Measurements from ENCODE around the gene IL16.

IL16 gene

DNA sequence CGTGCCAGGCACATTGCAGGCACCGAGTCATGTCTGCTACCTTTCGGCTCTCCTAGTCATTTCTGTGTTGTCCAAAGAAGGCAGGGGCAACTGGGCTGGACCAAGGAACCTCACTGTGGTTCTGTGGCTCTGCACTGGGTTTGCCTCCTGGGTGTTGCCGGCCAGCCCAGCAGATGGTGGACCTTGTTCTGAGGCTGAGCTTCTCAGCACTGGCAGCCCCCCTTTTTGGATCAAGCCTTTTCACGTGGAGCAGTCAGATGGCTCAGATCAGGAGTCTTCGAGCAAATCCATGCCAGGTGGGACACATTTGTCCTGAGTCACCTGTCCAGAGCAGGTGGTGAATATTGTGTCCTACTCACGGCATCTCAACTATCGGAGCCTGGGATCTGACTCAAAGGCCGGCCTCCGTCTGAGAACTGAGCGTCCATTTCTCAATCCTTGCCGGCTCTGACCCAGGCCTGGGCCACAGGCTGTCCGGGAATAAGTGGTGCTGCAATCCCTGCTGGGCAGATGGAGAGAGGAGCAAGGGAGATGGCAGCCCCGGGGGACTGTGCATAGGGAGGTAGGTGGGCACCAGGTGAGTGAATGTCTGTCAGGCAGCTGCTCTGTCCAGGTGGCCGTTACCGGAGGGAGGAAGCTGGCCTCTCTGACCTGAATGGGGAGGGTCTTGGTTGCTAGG is at the start of gene IL16:
TSS of gene IL16 (plus strand) at position 304 of the 679 bp plus-strand sequence. CDS start 28,521 bp downstream, outside the sequence.
- no peak for DNase-seq (ENCODE audit: low spot score)
- in situ Hi-C loops (cut with MboI; ENCODE audit: low sequenced_read_pairs, unreplicated experiment): no loop called here
- TF ChIP-seq, protein P1, sequence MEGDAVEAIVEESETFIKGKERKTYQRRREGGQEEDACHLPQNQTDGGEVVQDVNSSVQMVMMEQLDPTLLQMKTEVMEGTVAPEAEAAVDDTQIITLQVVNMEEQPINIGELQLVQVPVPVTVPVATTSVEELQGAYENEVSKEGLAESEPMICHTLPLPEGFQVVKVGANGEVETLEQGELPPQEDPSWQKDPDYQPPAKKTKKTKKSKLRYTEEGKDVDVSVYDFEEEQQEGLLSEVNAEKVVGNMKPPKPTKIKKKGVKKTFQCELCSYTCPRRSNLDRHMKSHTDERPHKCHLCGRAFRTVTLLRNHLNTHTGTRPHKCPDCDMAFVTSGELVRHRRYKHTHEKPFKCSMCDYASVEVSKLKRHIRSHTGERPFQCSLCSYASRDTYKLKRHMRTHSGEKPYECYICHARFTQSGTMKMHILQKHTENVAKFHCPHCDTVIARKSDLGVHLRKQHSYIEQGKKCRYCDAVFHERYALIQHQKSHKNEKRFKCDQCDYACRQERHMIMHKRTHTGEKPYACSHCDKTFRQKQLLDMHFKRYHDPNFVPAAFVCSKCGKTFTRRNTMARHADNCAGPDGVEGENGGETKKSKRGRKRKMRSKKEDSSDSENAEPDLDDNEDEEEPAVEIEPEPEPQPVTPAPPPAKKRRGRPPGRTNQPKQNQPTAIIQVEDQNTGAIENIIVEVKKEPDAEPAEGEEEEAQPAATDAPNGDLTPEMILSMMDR (IDR thresholded peaks at IDR 0.05; ENCODE audit: borderline replicate concordance, control extremely low read depth, extremely low read depth, insufficient read depth, missing control alignments): no peak

DNA sequence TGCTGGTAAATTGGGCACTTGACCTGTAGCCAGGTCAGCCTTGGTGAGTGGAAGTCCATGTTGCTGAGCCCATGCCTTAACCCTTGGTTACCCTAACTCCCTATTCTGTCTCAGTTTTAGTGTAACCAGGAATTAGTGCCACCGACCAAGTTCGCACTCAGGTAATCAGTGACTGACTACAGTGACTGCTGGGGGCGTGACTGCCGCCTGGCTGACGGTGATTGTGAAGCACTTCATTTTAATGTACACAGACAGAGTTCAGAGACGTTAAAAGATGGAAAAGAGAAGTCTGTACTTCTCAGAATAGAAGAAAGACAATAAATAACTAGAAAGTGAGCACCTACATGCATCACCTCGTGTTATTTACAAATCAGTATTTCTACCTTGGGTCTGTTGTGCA is 45.3 kb upstream of the IL16 start:
- DNase-seq (ENCODE audit: low spot score): no peak
- TF ChIP-seq, protein P1 (IDR thresholded peaks at IDR 0.05; ENCODE audit: borderline replicate concordance, control extremely low read depth, extremely low read depth, insufficient read depth, missing control alignments): no peak
- in situ Hi-C loops (cut with MboI; ENCODE audit: low sequenced_read_pairs, unreplicated experiment): no loop called here

DNA sequence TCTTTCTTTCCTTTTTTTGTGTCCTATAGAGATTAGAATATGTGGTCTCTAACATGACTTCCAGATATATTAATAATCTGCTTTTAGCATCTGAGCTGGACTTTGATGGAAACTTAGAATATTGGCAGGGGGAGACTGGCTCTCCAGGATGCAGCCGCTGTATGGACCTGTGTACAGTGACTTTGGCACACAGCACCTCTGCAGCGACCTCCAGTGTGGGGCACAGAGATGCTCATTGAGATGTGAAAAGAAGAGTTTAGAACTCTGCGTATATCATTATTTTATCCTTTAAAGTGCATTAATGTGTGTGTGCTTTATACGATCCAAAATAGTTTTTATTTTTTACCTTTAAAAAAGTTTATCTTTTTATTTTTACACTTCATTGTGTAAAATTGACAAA is 44.3 kb upstream of the IL16 start:
- no peak for DNase-seq (ENCODE audit: low spot score)
- TF ChIP-seq, protein P1 (IDR thresholded peaks at IDR 0.05; ENCODE audit: borderline replicate concordance, control extremely low read depth, extremely low read depth, insufficient read depth, missing control alignments): no peak
- in situ Hi-C loops (cut with MboI; ENCODE audit: low sequenced_read_pairs, unreplicated experiment): no loop called here

DNA sequence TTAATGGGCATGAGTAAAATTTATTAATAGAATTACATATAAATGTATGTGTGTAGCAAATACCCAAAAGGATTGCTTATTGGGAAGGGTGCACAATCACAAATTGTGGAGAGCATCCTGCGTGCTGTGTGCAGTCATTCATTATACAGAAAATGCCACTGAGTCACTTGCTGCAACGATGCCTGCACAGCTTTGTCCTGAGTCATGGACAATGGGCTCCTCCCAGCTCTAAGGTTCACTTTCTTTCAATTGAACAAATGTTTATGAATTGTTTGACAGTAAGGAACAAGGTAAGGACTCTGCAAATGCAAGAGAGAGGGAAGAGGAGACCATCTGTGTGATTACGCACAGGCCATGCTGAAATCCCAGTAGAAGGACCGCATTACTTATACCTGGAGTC is 43.9 kb upstream of the IL16 start:
- TF ChIP-seq, protein P1 (IDR thresholded peaks at IDR 0.05; ENCODE audit: borderline replicate concordance, control extremely low read depth, extremely low read depth, insufficient read depth, missing control alignments): no peak
- in situ Hi-C loops (cut with MboI; ENCODE audit: low sequenced_read_pairs, unreplicated experiment): no loop called here
- DNase-seq (ENCODE audit: low spot score): no peak

DNA sequence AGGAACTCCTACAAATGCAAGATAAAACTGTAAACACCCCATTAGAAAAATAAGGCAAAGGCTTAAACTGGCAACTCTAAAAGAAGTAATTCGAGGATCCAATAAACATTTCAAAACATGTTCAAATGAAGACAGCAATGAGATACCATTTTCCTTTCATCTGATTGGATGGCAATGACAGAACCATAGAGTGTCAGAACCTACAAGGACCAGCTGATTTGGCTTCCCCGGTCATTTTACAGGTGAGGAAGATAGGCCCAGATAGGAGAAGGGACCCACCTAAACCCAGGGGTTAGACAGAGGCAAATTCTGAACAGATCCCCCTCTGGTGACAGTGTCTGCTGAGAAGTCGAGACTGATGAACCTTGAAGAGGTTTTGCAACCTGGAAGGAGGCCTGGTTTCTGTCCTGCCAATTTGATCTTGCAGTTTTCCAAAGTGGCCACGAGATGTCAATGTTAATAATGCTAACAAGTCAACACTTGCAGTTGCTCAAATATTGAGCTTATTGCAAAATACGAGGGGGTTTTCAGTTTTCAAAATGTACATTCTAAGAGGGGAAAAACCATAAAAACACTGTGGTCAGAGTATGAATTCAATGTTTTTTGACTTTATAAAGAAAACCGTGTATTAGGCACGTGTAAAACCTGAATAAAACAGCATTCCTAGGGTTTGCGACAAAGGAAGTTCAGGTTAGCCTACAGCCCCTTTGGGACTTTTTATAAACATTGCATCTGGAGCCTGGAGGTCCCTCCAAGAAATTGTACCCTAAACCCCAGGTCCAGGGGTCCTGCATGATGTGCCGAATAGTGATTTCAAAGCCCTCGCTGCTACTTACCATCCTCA is 41.1 kb upstream of the IL16 start:
- TF ChIP-seq, protein P1 (IDR thresholded peaks at IDR 0.05; ENCODE audit: borderline replicate concordance, control extremely low read depth, extremely low read depth, insufficient read depth, missing control alignments): peak; percentile 50
- peak; percentile 53 for DNase-seq (ENCODE audit: low spot score)
- in situ Hi-C loops (cut with MboI; ENCODE audit: low sequenced_read_pairs, unreplicated experiment): loop anchor here (5.0 kb wide), 1 partner anchor 112 kb away; no protein-coding TSS in a partner anchor

DNA sequence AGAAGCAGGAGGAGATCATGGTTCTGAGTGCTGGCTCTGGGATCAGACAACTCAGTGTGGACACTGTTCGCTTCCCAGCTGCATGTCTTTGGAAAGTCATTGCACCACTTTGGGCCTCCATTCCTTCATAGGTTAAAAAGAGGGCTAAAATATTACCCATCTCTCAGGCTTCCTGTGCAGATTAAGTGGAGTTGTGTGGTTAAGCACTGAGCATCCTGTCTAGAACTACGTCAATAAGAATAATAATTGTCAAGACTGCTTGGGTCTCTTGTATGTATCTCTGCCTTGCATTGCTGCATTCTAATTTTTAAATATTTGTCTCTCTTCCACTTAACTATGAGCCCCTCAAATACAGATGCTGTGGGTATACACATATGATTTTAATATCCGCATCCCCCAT is 40.4 kb upstream of the IL16 start:
- TF ChIP-seq, protein P1 (IDR thresholded peaks at IDR 0.05; ENCODE audit: borderline replicate concordance, control extremely low read depth, extremely low read depth, insufficient read depth, missing control alignments): no peak
- in situ Hi-C loops (cut with MboI; ENCODE audit: low sequenced_read_pairs, unreplicated experiment): loop anchor here (5.0 kb wide), 1 partner anchor 111 kb away; no protein-coding TSS in a partner anchor
- no peak for DNase-seq (ENCODE audit: low spot score)
